Hematopoietic multipotent progenitor cell treated with erythropoietin and hydrocortisone succinate and interleukin-3 and kit ligand, for 17 days (in vitro differentiated cells): ENCODE data around the gene ZP3.
A peak's percentile ranks its signal among the peaks of the same experiment; 100 is the strongest.
"Not testable (repeated sequence)": the region's sequence is repeated elsewhere in the genome, so short reads cannot be mapped to it uniquely, and the experiment has no call there.

Experiments
- DNase-seq: peaks from one replicate; pipeline ENCODE4 v3.0.0-alpha.2; 2015; ENCODE audit warnings: low spot score

The ZP3 gene

GRCh38 chr7:76424413-76425111 is at the start of gene ZP3:
Gene ZP3, plus strand, starts transcription at chr7:76424950. Its CDS starts 15 bp downstream, at chr7:76424965.
- no peak for DNase-seq

GRCh38 chr7:76375251-76375650 is 49.5 kb upstream of the ZP3 start:
- no peak for DNase-seq

GRCh38 chr7:76377186-76377918 is 47.4 kb upstream of the ZP3 start:
- no peak for DNase-seq

GRCh38 chr7:76380623-76380966 is 44.2 kb upstream of the ZP3 start:
- no peak for DNase-seq

GRCh38 chr7:76381814-76382213 is 42.9 kb upstream of the ZP3 start:
- DNase-seq: no peak

GRCh38 chr7:76383089-76383944 is 41.4 kb upstream of the ZP3 start:
- no peak for DNase-seq

GRCh38 chr7:76386691-76387260 is 38.0 kb upstream of the ZP3 start:
- DNase-seq: no peak

GRCh38 chr7:76387789-76388188 is 37.0 kb upstream of the ZP3 start:
- not testable (repeated sequence) for DNase-seq

- no peak for DNase-seq
Observed at GRCh38 chr7:76390092-76390491, 34.7 kb upstream of the ZP3 start.

GRCh38 chr7:76392531-76393115 is 32.1 kb upstream of the ZP3 start:
- no peak for DNase-seq

GRCh38 chr7:76393116-76394031 is 31.4 kb upstream of the ZP3 start:
- DNase-seq: peak; percentile 97

- DNase-seq: no peak
Observed at GRCh38 chr7:76394957-76395356, 29.8 kb upstream of the ZP3 start.

GRCh38 chr7:76395605-76395964 is 29.2 kb upstream of the ZP3 start:
- not testable (repeated sequence) for DNase-seq

GRCh38 chr7:76395965-76396726 is 28.6 kb upstream of the ZP3 start:
- no peak for DNase-seq

- DNase-seq: no peak
Observed at GRCh38 chr7:76396864-76397263, 27.9 kb upstream of the ZP3 start.

GRCh38 chr7:76397409-76398183 is 27.2 kb upstream of the ZP3 start:
- DNase-seq: peak; percentile 74

- DNase-seq: no peak
Observed at GRCh38 chr7:76400248-76400647, 24.5 kb upstream of the ZP3 start.

GRCh38 chr7:76403097-76403496 is 21.7 kb upstream of the ZP3 start:
- not testable (repeated sequence) for DNase-seq

GRCh38 chr7:76403780-76404494 is 20.8 kb upstream of the ZP3 start:
- no peak for DNase-seq
